ENCODE measurements around the gene NSF.

The NSF gene

DNA sequence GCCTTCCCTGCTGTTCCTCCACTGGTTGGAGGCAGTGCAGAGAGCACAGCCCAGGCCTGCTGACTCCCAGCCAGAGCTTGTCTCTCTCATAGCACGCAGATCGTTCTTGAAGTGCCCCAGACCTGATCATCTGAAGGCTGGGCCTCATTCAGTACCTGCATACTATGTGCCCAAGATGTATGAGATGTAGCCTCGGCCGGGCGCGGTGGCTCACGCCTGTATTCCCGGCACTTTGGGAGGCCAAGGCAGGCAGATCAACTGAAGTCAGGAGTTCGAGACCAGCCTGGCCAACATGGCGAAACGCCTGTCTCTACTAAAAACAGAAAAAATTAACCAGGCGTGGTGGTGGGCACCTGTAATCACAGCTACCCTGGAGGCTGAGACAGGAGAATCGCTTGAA lies 197.0 kb downstream of the NSF start:
- Histone ChIP-seq H3K36me3 (ENCODE audit: control insufficient read depth in 2 of 2, insufficient read depth in 1 of 2, low read length in 2 of 2) (no peaks in the 10 kb centered on the region), H3K4me3 (ENCODE audit: low read depth, low read length) (no peak overlapping the region), H3K4me1 (ENCODE audit: control insufficient read depth, insufficient read depth, low read length) (no peaks in the 10 kb centered on the region), H3K27ac (ENCODE audit: extremely low read depth, low read depth, low read length) (no peak overlapping the region), H3K9me3 (ENCODE audit: control insufficient read depth, insufficient read depth, low read depth, low read length) (no peaks in the 10 kb centered on the region)
- POLR2A ChIA-PET = no interaction called here
- CTCF ChIA-PET = interaction anchor here (1.2 kb wide), 1 partner anchor 48 kb away, joined by 3 read pairs; no protein-coding TSS in a partner anchor
- TF ChIP-seq ZBTB21 (tag by site-specific recombination; IDR thresholded peaks at IDR 0.05) = no peak
- no peak for TF ChIP-seq ZNF223 (tag by site-specific recombination; IDR thresholded peaks at IDR 0.05)
- TF ChIP-seq, protein P1, sequence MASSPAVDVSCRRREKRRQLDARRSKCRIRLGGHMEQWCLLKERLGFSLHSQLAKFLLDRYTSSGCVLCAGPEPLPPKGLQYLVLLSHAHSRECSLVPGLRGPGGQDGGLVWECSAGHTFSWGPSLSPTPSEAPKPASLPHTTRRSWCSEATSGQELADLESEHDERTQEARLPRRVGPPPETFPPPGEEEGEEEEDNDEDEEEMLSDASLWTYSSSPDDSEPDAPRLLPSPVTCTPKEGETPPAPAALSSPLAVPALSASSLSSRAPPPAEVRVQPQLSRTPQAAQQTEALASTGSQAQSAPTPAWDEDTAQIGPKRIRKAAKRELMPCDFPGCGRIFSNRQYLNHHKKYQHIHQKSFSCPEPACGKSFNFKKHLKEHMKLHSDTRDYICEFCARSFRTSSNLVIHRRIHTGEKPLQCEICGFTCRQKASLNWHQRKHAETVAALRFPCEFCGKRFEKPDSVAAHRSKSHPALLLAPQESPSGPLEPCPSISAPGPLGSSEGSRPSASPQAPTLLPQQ (tag by site-specific recombination; IDR thresholded peaks at IDR 0.05) = no peak
- TF ChIP-seq ZNF704 (tag by site-specific recombination; IDR thresholded peaks at IDR 0.05) = no peak
- TF ChIP-seq HOXD13 (CRISPR knock-in tag; IDR thresholded peaks at IDR 0.05; ENCODE audit: borderline replicate concordance) = no peak
- no peak for TF ChIP-seq PRDM1 (tag by site-specific recombination; IDR thresholded peaks at IDR 0.05)
- no peak for TF ChIP-seq ZBTB10 (tag by site-specific recombination; IDR thresholded peaks at IDR 0.05)
- no peak for TF ChIP-seq ZNF274 (IDR thresholded peaks at IDR 0.05; ENCODE audit: low read length)
- TF ChIP-seq ZNF274 (tag by site-specific recombination; IDR thresholded peaks at IDR 0.05; ENCODE audit: borderline replicate concordance) = no peak
- TF ChIP-seq HOXC10 (CRISPR knock-in tag; IDR thresholded peaks at IDR 0.05) = no peak
- TF ChIP-seq ZNF354C (tag by site-specific recombination; IDR thresholded peaks at IDR 0.05; ENCODE audit: borderline replicate concordance, low read depth) = no peak
- TF ChIP-seq ZNF140 (tag by site-specific recombination; IDR thresholded peaks at IDR 0.05) = no peak
- no peak for TF ChIP-seq MEIS1 (CRISPR knock-in tag; IDR thresholded peaks at IDR 0.05; ENCODE audit: borderline replicate concordance)
- TF ChIP-seq GLI2 (tag by site-specific recombination; IDR thresholded peaks at IDR 0.05; ENCODE audit: borderline replicate concordance, low read depth) = no peak
- no peak for TF ChIP-seq REST (tag by site-specific recombination; IDR thresholded peaks at IDR 0.05)
- TF ChIP-seq ZNF701 (tag by site-specific recombination; IDR thresholded peaks at IDR 0.05) = no peak
- TF ChIP-seq, protein P2, sequence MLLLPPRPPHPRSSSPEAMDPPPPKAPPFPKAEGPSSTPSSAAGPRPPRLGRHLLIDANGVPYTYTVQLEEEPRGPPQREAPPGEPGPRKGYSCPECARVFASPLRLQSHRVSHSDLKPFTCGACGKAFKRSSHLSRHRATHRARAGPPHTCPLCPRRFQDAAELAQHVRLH (tag by site-specific recombination; IDR thresholded peaks at IDR 0.05) = no peak
- TF ChIP-seq ZNF155 (tag by site-specific recombination; IDR thresholded peaks at IDR 0.05) = no peak
- no peak for TF ChIP-seq ZNF561 (tag by site-specific recombination; IDR thresholded peaks at IDR 0.05; ENCODE audit: borderline replicate concordance)
